ENCODE results near the gene CACNB4. TPM values are rescaled to one million over a fixed set of nuclear protein-coding genes. Genes with fewer than 3 reads are reported as not detected.

The CACNB4 gene
- total RNA-seq, 1 donor from 2014 or later = 5.6 TPM

DNA sequence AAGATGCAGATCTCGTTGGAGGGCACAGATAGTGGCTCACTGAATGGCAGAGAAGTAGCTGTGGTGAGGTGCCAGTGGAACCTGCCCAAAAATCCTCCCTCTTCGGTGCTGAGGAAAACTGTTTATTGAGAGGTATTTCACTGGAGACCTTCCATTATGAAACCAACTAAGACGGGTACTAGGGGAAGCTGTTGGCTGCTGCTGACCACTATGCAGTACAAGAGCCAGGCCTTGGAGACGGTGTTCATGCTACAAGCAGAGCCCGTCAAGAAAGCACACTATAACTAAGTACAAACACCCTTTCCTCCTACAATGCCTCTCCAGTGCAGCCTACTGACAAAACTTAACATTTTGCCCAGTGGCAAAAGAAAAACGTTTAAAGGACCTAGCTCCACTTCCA is 275.2 kb downstream of the CACNB4 start:
- Mint-ChIP-seq H3K9me3 (no peaks in the 10 kb centered on the region), H3K27ac (no peak overlapping the region), H3K27me3 (no peaks in the 10 kb centered on the region), H3K36me3 (peaks cover 9% of the 10 kb centered on the region), H3K4me1 (ENCODE audit: unreplicated experiment) (peaks cover 27% of the 10 kb centered on the region), H3K4me3 (no peak overlapping the region)
- DNase-seq (ENCODE audit: extremely low spot score, unreplicated experiment) = no peak
- TF ChIP-seq, protein P1, sequence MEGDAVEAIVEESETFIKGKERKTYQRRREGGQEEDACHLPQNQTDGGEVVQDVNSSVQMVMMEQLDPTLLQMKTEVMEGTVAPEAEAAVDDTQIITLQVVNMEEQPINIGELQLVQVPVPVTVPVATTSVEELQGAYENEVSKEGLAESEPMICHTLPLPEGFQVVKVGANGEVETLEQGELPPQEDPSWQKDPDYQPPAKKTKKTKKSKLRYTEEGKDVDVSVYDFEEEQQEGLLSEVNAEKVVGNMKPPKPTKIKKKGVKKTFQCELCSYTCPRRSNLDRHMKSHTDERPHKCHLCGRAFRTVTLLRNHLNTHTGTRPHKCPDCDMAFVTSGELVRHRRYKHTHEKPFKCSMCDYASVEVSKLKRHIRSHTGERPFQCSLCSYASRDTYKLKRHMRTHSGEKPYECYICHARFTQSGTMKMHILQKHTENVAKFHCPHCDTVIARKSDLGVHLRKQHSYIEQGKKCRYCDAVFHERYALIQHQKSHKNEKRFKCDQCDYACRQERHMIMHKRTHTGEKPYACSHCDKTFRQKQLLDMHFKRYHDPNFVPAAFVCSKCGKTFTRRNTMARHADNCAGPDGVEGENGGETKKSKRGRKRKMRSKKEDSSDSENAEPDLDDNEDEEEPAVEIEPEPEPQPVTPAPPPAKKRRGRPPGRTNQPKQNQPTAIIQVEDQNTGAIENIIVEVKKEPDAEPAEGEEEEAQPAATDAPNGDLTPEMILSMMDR (conservative IDR thresholded peaks at IDR 0.05) = no peak

DNA sequence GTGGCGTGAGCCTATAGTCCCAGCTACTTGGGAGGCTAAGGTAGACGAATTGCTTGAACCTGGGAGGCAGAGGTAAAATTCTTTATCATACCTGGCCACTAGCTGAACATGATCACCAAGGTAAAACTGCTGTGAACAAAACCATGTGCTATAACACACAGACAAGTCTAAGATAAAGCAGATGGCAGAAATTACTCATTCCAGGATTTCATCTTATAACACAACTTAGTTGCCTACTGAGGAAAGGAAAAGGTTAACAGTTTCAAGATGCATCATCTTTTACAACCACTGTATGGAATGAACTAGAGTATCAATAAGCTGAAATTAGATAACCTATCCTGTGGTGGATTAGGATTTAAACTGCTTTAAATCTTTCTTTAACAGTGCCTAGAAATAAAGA is 278.9 kb downstream of the CACNB4 start:
- H3K4me3 Mint-ChIP-seq = no peak overlapping the region
- peaks cover 15% of the 10 kb centered on the region for H3K4me1 Mint-ChIP-seq (ENCODE audit: unreplicated experiment)
- TF ChIP-seq, protein P1 (conservative IDR thresholded peaks at IDR 0.05) = no peak
- no peaks in the 10 kb centered on the region for H3K9me3 Mint-ChIP-seq
- H3K27ac Mint-ChIP-seq = no peak overlapping the region
- H3K27me3 Mint-ChIP-seq = no peaks in the 10 kb centered on the region
- peaks cover 21% of the 10 kb centered on the region for H3K36me3 Mint-ChIP-seq
- DNase-seq (ENCODE audit: extremely low spot score, unreplicated experiment) = no peak

DNA sequence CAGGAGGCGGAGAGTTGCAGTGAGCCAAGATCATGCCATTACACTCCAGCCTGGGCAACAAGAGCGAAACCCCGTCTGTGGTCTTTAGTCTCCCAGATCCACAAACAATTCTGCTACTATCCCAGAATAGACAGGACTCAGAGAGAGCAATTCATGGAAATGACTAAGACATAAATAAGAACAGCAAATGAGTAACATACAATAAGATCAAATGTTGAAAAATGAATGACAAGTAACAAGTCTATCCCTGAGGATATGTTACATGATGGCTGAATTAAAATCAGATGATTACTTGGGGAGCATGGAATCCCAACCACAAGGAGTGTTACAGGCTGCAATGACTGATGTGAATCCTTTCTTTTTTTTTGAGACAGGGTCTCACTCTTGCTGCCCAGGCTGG is 280.9 kb downstream of the CACNB4 start:
- H3K4me1 Mint-ChIP-seq (ENCODE audit: unreplicated experiment) = peaks cover 4% of the 10 kb centered on the region
- H3K27me3 Mint-ChIP-seq = no peaks in the 10 kb centered on the region
- H3K27ac Mint-ChIP-seq = no peak overlapping the region
- H3K9me3 Mint-ChIP-seq = no peaks in the 10 kb centered on the region
- DNase-seq (ENCODE audit: extremely low spot score, unreplicated experiment) = no peak
- H3K36me3 Mint-ChIP-seq = peaks cover 27% of the 10 kb centered on the region
- H3K4me3 Mint-ChIP-seq = no peak overlapping the region
- TF ChIP-seq, protein P1 (conservative IDR thresholded peaks at IDR 0.05) = no peak

DNA sequence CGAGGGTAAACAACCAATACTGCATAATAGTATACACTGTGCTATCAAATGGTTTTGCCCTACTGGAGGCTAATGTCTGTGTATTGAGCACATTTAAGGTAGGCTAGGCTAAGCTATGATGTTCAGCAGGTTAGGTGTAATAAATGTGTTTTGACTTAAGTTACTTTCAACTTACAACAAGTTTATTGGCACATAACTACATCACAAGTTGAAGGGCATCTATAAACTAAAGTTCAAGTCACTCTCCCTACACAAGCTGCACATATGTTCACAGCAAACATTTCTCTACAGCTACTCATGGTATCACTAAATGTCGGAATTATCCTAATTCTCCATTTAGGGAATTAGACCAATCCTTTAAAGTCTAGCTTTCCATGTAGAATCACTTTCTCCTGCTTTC is 282.0 kb downstream of the CACNB4 start:
- no peaks in the 10 kb centered on the region for H3K4me1 Mint-ChIP-seq (ENCODE audit: unreplicated experiment)
- TF ChIP-seq, protein P1 (conservative IDR thresholded peaks at IDR 0.05) = no peak

DNA sequence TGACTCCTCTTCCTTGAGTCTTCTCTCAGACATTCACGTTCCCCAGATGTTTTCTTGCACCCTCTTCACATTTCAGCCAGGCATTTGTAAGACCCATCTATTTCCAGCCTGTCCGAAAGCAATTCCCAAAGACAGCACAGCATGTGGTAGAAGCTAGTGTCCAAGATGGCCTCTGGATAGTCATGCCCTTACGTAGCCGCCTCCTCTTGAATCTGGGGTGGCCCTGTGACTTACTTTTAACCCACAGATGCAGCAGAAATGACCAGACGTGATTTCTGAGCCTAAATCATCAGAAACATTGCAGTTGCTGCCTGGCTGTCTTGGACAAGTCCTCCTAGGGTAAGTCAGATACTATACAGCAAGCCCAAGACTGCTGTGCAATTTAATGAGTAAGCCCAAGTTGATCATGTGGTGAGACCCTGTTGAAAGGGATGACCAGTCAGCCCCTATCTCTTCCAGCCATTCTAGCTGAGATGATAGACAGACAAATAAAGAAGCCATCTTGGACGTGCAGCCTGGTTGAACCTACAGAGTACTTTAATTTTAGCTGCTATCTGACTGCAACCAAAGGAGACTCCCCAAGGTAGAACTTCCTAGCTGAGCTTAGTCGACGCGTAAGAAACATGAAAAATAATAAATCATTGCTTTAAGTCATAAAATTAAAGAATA is 282.9 kb downstream of the CACNB4 start:
- Mint-ChIP-seq H3K27me3 (no peaks in the 10 kb centered on the region), H3K4me1 (ENCODE audit: unreplicated experiment) (no peaks in the 10 kb centered on the region), H3K36me3 (peaks cover 38% of the 10 kb centered on the region), H3K9me3 (no peaks in the 10 kb centered on the region), H3K27ac (no peak overlapping the region), H3K4me3 (no peak overlapping the region)
- TF ChIP-seq, protein P1 (conservative IDR thresholded peaks at IDR 0.05) = no peak
- DNase-seq (ENCODE audit: extremely low spot score, unreplicated experiment) = no peak

More for the DNA sequence above, 282.0 kb downstream of the CACNB4 start:
- no peaks in the 10 kb centered on the region for H3K9me3 Mint-ChIP-seq
- peaks cover 36% of the 10 kb centered on the region for H3K36me3 Mint-ChIP-seq
- no peak overlapping the region for H3K27ac Mint-ChIP-seq
- no peak overlapping the region for H3K4me3 Mint-ChIP-seq
- no peaks in the 10 kb centered on the region for H3K27me3 Mint-ChIP-seq
- DNase-seq (ENCODE audit: extremely low spot score, unreplicated experiment) = no peak

All from type B pancreatic cell (in vitro differentiated cells).